ENCODE results near the gene SP140. TPM values are rescaled to one million over a fixed set of nuclear protein-coding genes. Genes with fewer than 3 reads are reported as not detected.
"Not testable (repeated sequence)": the region's sequence is repeated elsewhere in the genome, so short reads cannot be mapped to it uniquely, and the experiment has no call there.

The SP140 gene
- total RNA-seq, 1 donor from 2014 or later = 1.0 TPM

GRCh38 chr2:230282936-230283335, 57.4 kb downstream of the SP140 start:
- Mint-ChIP-seq H3K27ac (ENCODE audit: unreplicated experiment) (no peak overlapping the region), H3K4me3 (ENCODE audit: unreplicated experiment) (no peak overlapping the region), H3K36me3 (ENCODE audit: unreplicated experiment) (no peaks in the 10 kb centered on the region), H3K4me1 (ENCODE audit: unreplicated experiment) (no peaks in the 10 kb centered on the region), H3K27me3 (ENCODE audit: unreplicated experiment) (peaks cover 34% of the 10 kb centered on the region), H3K9me3 (ENCODE audit: unreplicated experiment) (peaks cover 18% of the 10 kb centered on the region)
- no peak for TF ChIP-seq CTCF (IDR thresholded peaks at IDR 0.05)
- DNase-seq (ENCODE audit: extremely low spot score, unreplicated experiment) = no peak

- Mint-ChIP-seq H3K36me3 (ENCODE audit: unreplicated experiment) (no peaks in the 10 kb centered on the region), H3K4me3 (ENCODE audit: unreplicated experiment) (no peak overlapping the region), H3K27ac (ENCODE audit: unreplicated experiment) (no peak overlapping the region), H3K9me3 (ENCODE audit: unreplicated experiment) (peaks cover 5% of the 10 kb centered on the region), H3K4me1 (ENCODE audit: unreplicated experiment) (no peaks in the 10 kb centered on the region), H3K27me3 (ENCODE audit: unreplicated experiment) (peaks cover 14% of the 10 kb centered on the region)
- no peak for TF ChIP-seq CTCF (IDR thresholded peaks at IDR 0.05)
- no peak for DNase-seq (ENCODE audit: extremely low spot score, unreplicated experiment)
These were observed 60.5 kb downstream of the SP140 start for GRCh38 chr2:230286048-230286447.

GRCh38 chr2:230289311-230289710, 63.8 kb downstream of the SP140 start:
- not testable (repeated sequence) for H3K36me3 Mint-ChIP-seq (ENCODE audit: unreplicated experiment); DNase-seq (ENCODE audit: extremely low spot score, unreplicated experiment); H3K27ac Mint-ChIP-seq (ENCODE audit: unreplicated experiment)

GRCh38 chr2:230295192-230295591, 69.7 kb downstream of the SP140 start:
- no peaks in the 10 kb centered on the region for H3K36me3 Mint-ChIP-seq (ENCODE audit: unreplicated experiment)

More at GRCh38 chr2:230289311-230289710, 63.8 kb downstream of the SP140 start:
- not testable (repeated sequence) for H3K4me3 Mint-ChIP-seq (ENCODE audit: unreplicated experiment); H3K4me1 Mint-ChIP-seq (ENCODE audit: unreplicated experiment); H3K9me3 Mint-ChIP-seq (ENCODE audit: unreplicated experiment); H3K27me3 Mint-ChIP-seq (ENCODE audit: unreplicated experiment)

GRCh38 chr2:230296917-230297316, 71.4 kb downstream of the SP140 start:
- no peak overlapping the region for H3K27ac Mint-ChIP-seq (ENCODE audit: unreplicated experiment)
- TF ChIP-seq CTCF (IDR thresholded peaks at IDR 0.05) = no peak

More at GRCh38 chr2:230295192-230295591, 69.7 kb downstream of the SP140 start:
- TF ChIP-seq CTCF (IDR thresholded peaks at IDR 0.05) = no peak
- no peak for DNase-seq (ENCODE audit: extremely low spot score, unreplicated experiment)
- no peak overlapping the region for H3K27ac Mint-ChIP-seq (ENCODE audit: unreplicated experiment)
- no peaks in the 10 kb centered on the region for H3K4me1 Mint-ChIP-seq (ENCODE audit: unreplicated experiment)
- peaks cover 3% of the 10 kb centered on the region for H3K27me3 Mint-ChIP-seq (ENCODE audit: unreplicated experiment)
- H3K4me3 Mint-ChIP-seq (ENCODE audit: unreplicated experiment) = no peak overlapping the region
- peaks cover 8% of the 10 kb centered on the region for H3K9me3 Mint-ChIP-seq (ENCODE audit: unreplicated experiment)

GRCh38 chr2:230299618-230300017, 74.1 kb downstream of the SP140 start:
- no peaks in the 10 kb centered on the region for H3K36me3 Mint-ChIP-seq (ENCODE audit: unreplicated experiment)
- H3K4me1 Mint-ChIP-seq (ENCODE audit: unreplicated experiment) = no peaks in the 10 kb centered on the region
- no peak overlapping the region for H3K4me3 Mint-ChIP-seq (ENCODE audit: unreplicated experiment)
- H3K9me3 Mint-ChIP-seq (ENCODE audit: unreplicated experiment) = peaks cover 27% of the 10 kb centered on the region
- TF ChIP-seq CTCF (IDR thresholded peaks at IDR 0.05) = no peak
- peaks cover 16% of the 10 kb centered on the region for H3K27me3 Mint-ChIP-seq (ENCODE audit: unreplicated experiment)
- DNase-seq (ENCODE audit: extremely low spot score, unreplicated experiment) = no peak
- H3K27ac Mint-ChIP-seq (ENCODE audit: unreplicated experiment) = no peak overlapping the region

More at GRCh38 chr2:230296917-230297316, 71.4 kb downstream of the SP140 start:
- Mint-ChIP-seq H3K4me3 (ENCODE audit: unreplicated experiment) (no peak overlapping the region), H3K27me3 (ENCODE audit: unreplicated experiment) (peaks cover 16% of the 10 kb centered on the region), H3K4me1 (ENCODE audit: unreplicated experiment) (no peaks in the 10 kb centered on the region), H3K9me3 (ENCODE audit: unreplicated experiment) (peaks cover 11% of the 10 kb centered on the region), H3K36me3 (ENCODE audit: unreplicated experiment) (no peaks in the 10 kb centered on the region)
- no peak for DNase-seq (ENCODE audit: extremely low spot score, unreplicated experiment)
